Caco-2 (cell line): ENCODE results near the gene RIN3. TPM values are rescaled to one million over a fixed set of nuclear protein-coding genes. Genes with fewer than 3 reads are reported as not detected.

Experiments
- BruUV-seq: library from RNA; stranded (reverse); fragments of 400-500 nt; replicated peaks from 2 replicates; lab custom pipeline; 2021; lab: Mats Ljungman, UMichigan
- CTCF ChIA-PET: fragments of 300-600 bp; sonication (Branson Sonifier 250); formaldehyde crosslinking; loops from one replicate; lab custom pipeline; 2022; ENCODE audit warnings: antibody characterized with exemption; lab: Charles Lee
- POLR2A ChIA-PET: fragments of 300-600 bp; sonication (Branson Sonifier 250); formaldehyde crosslinking; loops from one replicate; lab custom pipeline; 2022; ENCODE audit warnings: antibody characterized with exemption; lab: Charles Lee
- DNase-seq, 2 experiments: peaks; one replicate each; pipeline versions ENCODE4 v3.0.0 to v3.0.0-alpha.2; 2020 to 2022
- H3K27me3 ChIP-seq: replicated peaks from 2 replicates; pipeline ENCODE4 v1.6.0; 2011; ENCODE audit warnings: low read length; ENCODE audit not compliant: control insufficient read depth, insufficient read depth
- H3K36me3 ChIP-seq: 2 replicates; pipeline ENCODE4 v1.5.1; 2011; ENCODE audit warnings: low read length; ENCODE audit not compliant: control insufficient read depth, insufficient read depth
- H3K4me1 ChIP-seq: fragments of 250-450 bp; sonication (Bioruptor Pico); 2 replicates; pipeline ENCODE4 v1.5.1; 2020; ENCODE audit warnings: mild to moderate bottlenecking
- H3K4me3 ChIP-seq: 2 replicates; pipeline ENCODE4 v1.5.1; 2011; ENCODE audit warnings: low read depth, mild to moderate bottlenecking, control low read depth, low read length
- H3K9me3 ChIP-seq: fragments of 250-450 bp; sonication (Bioruptor Pico); 2 replicates; pipeline ENCODE4 v1.5.1; 2020; ENCODE audit warnings: mild to moderate bottlenecking, moderate library complexity
- H3K27ac Mint-ChIP-seq: one replicate; pipeline ENCODE4 v1.8.0; 2022; ENCODE audit warnings: mixed read lengths; ENCODE audit not compliant: unreplicated experiment
- H3K27me3 Mint-ChIP-seq: one replicate; pipeline ENCODE4 v1.8.0; 2022; ENCODE audit warnings: mixed read lengths; ENCODE audit not compliant: insufficient read depth, unreplicated experiment
- H3K36me3 Mint-ChIP-seq: one replicate; pipeline ENCODE4 v1.8.0; 2022; ENCODE audit warnings: mild to moderate bottlenecking, mixed read lengths; ENCODE audit not compliant: insufficient read depth, unreplicated experiment
- H3K4me1 Mint-ChIP-seq: one replicate; pipeline ENCODE4 v1.8.0; 2022; ENCODE audit warnings: low read depth, mixed read lengths; ENCODE audit not compliant: unreplicated experiment
- H3K4me3 Mint-ChIP-seq: one replicate; pipeline ENCODE4 v1.8.0; 2022; ENCODE audit warnings: mild to moderate bottlenecking, moderate library complexity, mixed read lengths; ENCODE audit not compliant: unreplicated experiment
- H3K9me3 Mint-ChIP-seq: one replicate; pipeline ENCODE4 v1.8.0; 2022; ENCODE audit warnings: mixed read lengths; ENCODE audit not compliant: unreplicated experiment
- CTCF ChIP-seq, 2 experiments: fragments of 200-600 bp in 1 of 2; IDR thresholded peaks; 1 replicate in 1 of 2; 2 replicates in 1 of 2; pipeline versions ENCODE4 v1.5.1 to v1.8.0; 2011 to 2022; ENCODE audit warnings: antibody characterized with exemption in 1 of 2, control low read depth in 1 of 2, inconsistent platforms in 1 of 2, low read depth in 1 of 2, low read length in 1 of 2, mild to moderate bottlenecking in 1 of 2, moderate library complexity in 1 of 2; ENCODE audit not compliant: insufficient read depth in 1 of 2, severe bottlenecking in 1 of 2, unreplicated experiment in 1 of 2
- intact Hi-C: fragments of 100-400 bp; cut with micrococcal nuclease; formaldehyde crosslinking; loops from one replicate; pipeline ENCODE4 v1.10.0; 2022; ENCODE audit not compliant: unreplicated experiment
- total RNA-seq: library from RNA; stranded (reverse); gene quantifications from 2 replicates; pipeline ENCODE4 v1.2.3, GENCODE V29; 2022

RIN3 gene
- total RNA-seq, 1 experiment from 2014 or later: 20.7 TPM

DNA sequence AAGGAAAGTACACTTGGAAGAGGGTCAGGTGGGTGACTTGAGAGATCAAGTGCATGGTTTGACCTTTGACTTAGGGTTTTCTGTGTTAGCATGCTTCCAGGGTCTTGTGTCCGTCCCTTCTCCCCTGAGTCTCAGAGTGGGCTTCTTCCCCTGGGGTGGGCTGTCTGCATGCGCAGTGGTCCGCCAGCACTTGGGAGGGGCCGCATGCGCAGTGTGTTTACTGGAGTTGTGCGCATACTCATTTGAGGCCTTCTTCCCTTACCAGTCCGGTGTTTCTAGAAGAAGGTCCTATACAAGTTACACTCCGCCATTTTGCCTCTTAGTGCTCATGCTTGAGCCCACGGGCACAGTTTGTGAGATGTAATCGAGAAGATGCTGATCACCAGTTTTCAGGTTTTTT, 58.5 kb downstream of the RIN3 start:
- intact Hi-C loops: no loop called here
- DNase-seq: no peak
- peaks cover 7% of the 10 kb centered on the region for H3K4me1 Mint-ChIP-seq
- no peak overlapping the region for H3K4me3 Mint-ChIP-seq
- H3K36me3 ChIP-seq: peaks cover 1% of the 10 kb centered on the region; the same call in 1 of the 2 replicates
- POLR2A ChIA-PET: no interaction called here
- peaks cover 13% of the 10 kb centered on the region for H3K4me1 ChIP-seq
- CTCF ChIA-PET: no interaction called here
- no peak overlapping the region for H3K27ac Mint-ChIP-seq
- no peaks in the 10 kb centered on the region for H3K27me3 Mint-ChIP-seq
- H3K9me3 ChIP-seq: peaks cover 3% of the 10 kb centered on the region; the same call in 1 of the 2 replicates
- peaks cover 24% of the 10 kb centered on the region for H3K36me3 Mint-ChIP-seq
- no peak for TF ChIP-seq CTCF (IDR thresholded peaks at IDR 0.05; ENCODE audit: insufficient read depth in 1 of 2, low read depth in 1 of 2, low read length in 1 of 2, severe bottlenecking in 1 of 2, unreplicated experiment in 1 of 2)
- H3K27me3 ChIP-seq: no peaks in the 10 kb centered on the region
- H3K4me3 ChIP-seq: no peak overlapping the region
- H3K9me3 Mint-ChIP-seq: no peaks in the 10 kb centered on the region
- no TSS peak for BruUV-seq

GRCh38 chr14:92573761-92574498, 60.3 kb downstream of the RIN3 start:
- POLR2A ChIA-PET: no interaction called here
- Mint-ChIP-seq H3K4me1 (peaks cover 7% of the 10 kb centered on the region), H3K36me3 (peaks cover 29% of the 10 kb centered on the region), H3K27me3 (no peaks in the 10 kb centered on the region), H3K27ac (no peak overlapping the region), H3K4me3 (no peak overlapping the region), H3K9me3 (no peaks in the 10 kb centered on the region)
- BruUV-seq: no TSS peak
- intact Hi-C loops: no loop called here
- no peaks in the 10 kb centered on the region for H3K36me3 ChIP-seq
- H3K9me3 ChIP-seq: no peaks in the 10 kb centered on the region
- H3K4me3 ChIP-seq: no peak overlapping the region
- H3K4me1 ChIP-seq: peaks cover 13% of the 10 kb centered on the region
- H3K27me3 ChIP-seq: no peaks in the 10 kb centered on the region
- TF ChIP-seq CTCF (IDR thresholded peaks at IDR 0.05; ENCODE audit: insufficient read depth in 1 of 2, low read depth in 1 of 2, low read length in 1 of 2, severe bottlenecking in 1 of 2, unreplicated experiment in 1 of 2): no peak
- CTCF ChIA-PET: no interaction called here
- no peak for DNase-seq

- POLR2A ChIA-PET: no interaction called here
- H3K9me3 Mint-ChIP-seq: no peaks in the 10 kb centered on the region
- CTCF ChIA-PET: no interaction called here
Measured at GRCh38 chr14:92575061-92575747, 61.6 kb downstream of the RIN3 start.

More at GRCh38 chr14:92575061-92575747, 61.6 kb downstream of the RIN3 start:
- H3K4me1 Mint-ChIP-seq: peaks cover 7% of the 10 kb centered on the region
- no peak for DNase-seq
- Histone ChIP-seq H3K27me3 (no peaks in the 10 kb centered on the region), H3K4me3 (no peak overlapping the region), H3K4me1 (peaks cover 8% of the 10 kb centered on the region), H3K36me3 (no peaks in the 10 kb centered on the region), H3K9me3 (no peaks in the 10 kb centered on the region)
- TF ChIP-seq CTCF (IDR thresholded peaks at IDR 0.05; ENCODE audit: insufficient read depth in 1 of 2, low read depth in 1 of 2, low read length in 1 of 2, severe bottlenecking in 1 of 2, unreplicated experiment in 1 of 2): no peak
- peaks cover 25% of the 10 kb centered on the region for H3K36me3 Mint-ChIP-seq
- no peak overlapping the region for H3K27ac Mint-ChIP-seq
- intact Hi-C loops: no loop called here
- H3K27me3 Mint-ChIP-seq: no peaks in the 10 kb centered on the region
- BruUV-seq: no TSS peak
- no peak overlapping the region for H3K4me3 Mint-ChIP-seq
